ENCODE measurements around the gene FKRP. TPM values are rescaled to one million over a fixed set of nuclear protein-coding genes. Genes with fewer than 3 reads are reported as not detected.

The FKRP gene
- total and polyA plus RNA-seq, 3 donors from 2014 or later = 22.9 to 37.2 (median 33.0) TPM

DNA sequence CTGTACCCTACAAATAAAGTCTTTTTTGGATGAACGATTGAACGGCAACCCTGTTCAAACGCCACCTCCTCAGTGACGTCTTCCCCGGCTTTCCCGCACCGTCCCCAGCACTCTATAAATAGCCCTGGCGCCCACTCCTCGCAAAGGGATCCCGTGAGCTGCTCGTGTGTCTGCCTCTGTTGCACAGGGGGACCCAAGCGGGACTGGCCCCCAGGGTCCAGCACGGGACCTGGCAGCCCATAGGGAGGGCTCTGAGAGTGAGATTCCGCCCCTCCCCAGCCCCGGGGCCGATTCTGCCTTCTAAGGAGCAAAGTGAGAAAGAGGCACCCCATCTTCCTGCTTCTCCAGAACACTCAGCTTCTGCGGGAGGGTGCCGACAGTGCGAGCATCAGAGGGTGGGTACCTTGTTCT is 8.1 kb upstream of the FKRP start:
- H3K27ac ChIP-seq = no peak overlapping the region
- H3K4me3 ChIP-seq = no peak overlapping the region
- intact Hi-C loops (cut with DNase I; ENCODE audit: low total_unique reads) = no loop called here
- H3K9me3 ChIP-seq = no peaks in the 10 kb centered on the region
- H3K27me3 ChIP-seq = no peaks in the 10 kb centered on the region
- DNase-seq = no peak
- no peaks in the 10 kb centered on the region for H3K36me3 ChIP-seq (ENCODE audit: low read depth, missing control alignments)
- 67 to 75% methylated on average over 19 of the region's 19 CpGs for WGBS, 2 donors
- peaks cover 21% of the 10 kb centered on the region for H3K4me1 ChIP-seq
- TF ChIP-seq, protein P1, sequence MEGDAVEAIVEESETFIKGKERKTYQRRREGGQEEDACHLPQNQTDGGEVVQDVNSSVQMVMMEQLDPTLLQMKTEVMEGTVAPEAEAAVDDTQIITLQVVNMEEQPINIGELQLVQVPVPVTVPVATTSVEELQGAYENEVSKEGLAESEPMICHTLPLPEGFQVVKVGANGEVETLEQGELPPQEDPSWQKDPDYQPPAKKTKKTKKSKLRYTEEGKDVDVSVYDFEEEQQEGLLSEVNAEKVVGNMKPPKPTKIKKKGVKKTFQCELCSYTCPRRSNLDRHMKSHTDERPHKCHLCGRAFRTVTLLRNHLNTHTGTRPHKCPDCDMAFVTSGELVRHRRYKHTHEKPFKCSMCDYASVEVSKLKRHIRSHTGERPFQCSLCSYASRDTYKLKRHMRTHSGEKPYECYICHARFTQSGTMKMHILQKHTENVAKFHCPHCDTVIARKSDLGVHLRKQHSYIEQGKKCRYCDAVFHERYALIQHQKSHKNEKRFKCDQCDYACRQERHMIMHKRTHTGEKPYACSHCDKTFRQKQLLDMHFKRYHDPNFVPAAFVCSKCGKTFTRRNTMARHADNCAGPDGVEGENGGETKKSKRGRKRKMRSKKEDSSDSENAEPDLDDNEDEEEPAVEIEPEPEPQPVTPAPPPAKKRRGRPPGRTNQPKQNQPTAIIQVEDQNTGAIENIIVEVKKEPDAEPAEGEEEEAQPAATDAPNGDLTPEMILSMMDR (IDR thresholded peaks at IDR 0.05) = no peak
- TF ChIP-seq POLR2A (IDR thresholded peaks at IDR 0.05) = no peak

DNA sequence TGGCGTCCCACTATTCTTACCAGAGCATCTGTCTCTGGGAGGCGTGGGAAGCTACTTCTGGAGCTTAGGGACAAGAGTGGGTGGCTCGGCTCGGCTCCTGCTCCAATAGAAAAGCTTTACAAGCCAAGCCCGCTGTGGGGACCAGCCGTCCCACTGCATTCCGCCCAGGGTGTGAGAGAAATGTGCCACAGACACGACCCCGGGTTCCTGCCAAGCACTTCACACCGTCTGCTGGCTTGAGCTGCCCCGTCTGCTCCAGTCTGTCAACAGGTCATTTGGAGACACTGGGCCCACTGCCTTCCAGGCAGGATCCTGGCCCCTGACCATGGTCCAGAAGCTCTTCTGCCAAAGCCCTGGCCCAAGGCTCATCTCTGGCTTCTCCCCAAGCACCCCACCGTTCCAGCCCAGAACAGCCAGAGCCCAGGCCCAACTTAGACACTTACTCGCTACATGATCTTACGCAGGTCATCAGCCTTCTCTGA is 6.5 kb upstream of the FKRP start:
- no peak for TF ChIP-seq POLR2A (IDR thresholded peaks at IDR 0.05)
- TF ChIP-seq, protein P1 (IDR thresholded peaks at IDR 0.05) = no peak
- Histone ChIP-seq H3K4me1 (peaks cover 31% of the 10 kb centered on the region), H3K36me3 (ENCODE audit: low read depth, missing control alignments) (no peaks in the 10 kb centered on the region)

DNA sequence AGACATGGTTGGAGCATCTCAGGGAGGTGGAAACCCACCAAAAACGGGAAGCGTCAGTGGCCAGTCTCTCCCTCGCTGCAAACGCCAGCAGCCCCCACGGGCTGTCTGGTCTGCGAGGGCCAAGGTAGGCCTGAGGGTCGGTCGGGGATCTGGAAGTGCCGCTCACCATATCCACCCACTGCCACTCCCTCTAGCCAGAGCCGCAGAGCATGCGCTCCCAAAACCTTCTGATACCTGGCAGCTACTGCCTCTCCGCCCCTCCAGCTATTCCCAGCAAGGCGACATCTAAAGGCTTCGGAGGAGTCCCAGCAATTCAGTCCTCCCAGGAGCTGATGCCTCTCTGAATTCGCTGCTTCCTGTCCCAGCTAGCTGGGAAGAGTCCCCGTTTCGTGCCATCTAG is 4.4 kb upstream of the FKRP start:
- TF ChIP-seq, protein P1 (IDR thresholded peaks at IDR 0.05) = no peak
- no peak for TF ChIP-seq POLR2A (IDR thresholded peaks at IDR 0.05)
- 82 to 86% methylated on average over 17 of the region's 17 CpGs for WGBS, 2 donors
- H3K27ac ChIP-seq = no peak overlapping the region

More for the DNA sequence above, 6.5 kb upstream of the FKRP start:
- 55 to 79% methylated on average over 6 to 14 of the region's 14 CpGs for WGBS, 2 donors
- no peaks in the 10 kb centered on the region for H3K9me3 ChIP-seq
- intact Hi-C loops (cut with DNase I; ENCODE audit: low total_unique reads) = no loop called here
- H3K27me3 ChIP-seq = no peaks in the 10 kb centered on the region
- H3K4me3 ChIP-seq = no peak overlapping the region
- peak; percentile 51 for DNase-seq
- H3K27ac ChIP-seq = no peak overlapping the region

DNA sequence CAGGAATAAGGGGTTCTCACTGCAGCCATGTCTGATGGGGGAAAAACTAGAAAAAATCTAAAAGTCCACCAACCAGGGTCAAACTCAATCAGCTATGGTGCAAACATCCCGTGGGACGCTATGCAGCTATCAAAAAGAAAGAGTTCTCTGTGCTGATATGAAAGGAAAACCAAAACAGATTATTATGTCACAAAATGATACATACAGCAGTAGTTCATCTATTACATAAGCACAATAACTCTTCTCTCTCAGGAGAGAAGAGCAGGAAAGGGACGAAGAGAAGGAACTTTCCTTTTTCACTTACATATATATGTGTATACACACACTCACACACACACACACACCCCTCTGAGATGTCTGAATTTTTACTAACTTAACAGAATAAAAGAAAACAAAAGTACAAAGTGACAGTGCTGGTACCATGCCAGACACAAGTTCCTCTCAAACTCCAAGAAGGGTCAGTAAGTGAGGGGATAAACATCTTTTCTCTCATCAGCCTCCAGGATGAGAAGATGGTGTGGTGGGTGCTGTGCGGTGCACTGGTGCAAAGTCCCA is 2.9 kb upstream of the FKRP start:
- Histone ChIP-seq H3K4me3 (no peak overlapping the region), H3K36me3 (ENCODE audit: low read depth, missing control alignments) (no peaks in the 10 kb centered on the region), H3K27me3 (no peaks in the 10 kb centered on the region), H3K27ac (no peak overlapping the region), H3K4me1 (peaks cover 29% of the 10 kb centered on the region), H3K9me3 (no peaks in the 10 kb centered on the region)
- TF ChIP-seq, protein P1 (IDR thresholded peaks at IDR 0.05) = no peak
- no peak for TF ChIP-seq POLR2A (IDR thresholded peaks at IDR 0.05)
- DNase-seq = no peak
- intact Hi-C loops (cut with DNase I; ENCODE audit: low total_unique reads) = no loop called here
- 47 to 62% methylated on average over 4 of the region's 4 CpGs for WGBS, 2 donors

More for the DNA sequence above, 4.4 kb upstream of the FKRP start:
- Histone ChIP-seq H3K9me3 (no peaks in the 10 kb centered on the region), H3K27me3 (no peaks in the 10 kb centered on the region), H3K4me3 (no peak overlapping the region), H3K36me3 (ENCODE audit: low read depth, missing control alignments) (no peaks in the 10 kb centered on the region), H3K4me1 (peaks cover 40% of the 10 kb centered on the region)
- intact Hi-C loops (cut with DNase I; ENCODE audit: low total_unique reads) = no loop called here
- DNase-seq = no peak

All from testis (tissue), 3 donors.